Spleen (tissue), 7 donors: ENCODE measurements around the gene CEP95.

ENCODE experiments used
- POLR2AphosphoS5 ChIP-seq, 3 donors: sonication (generic); formaldehyde crosslinking; IDR thresholded peaks; one replicate each; pipeline ENCODE4 v1.5.1; 2017; ENCODE audit warnings: antibody characterized with exemption in 3 of 3
- TF ChIP-seq, protein P1 (sequence below), 11 experiments: fragments of 200-600 bp in 7 of 11; fragments of 450-650 bp in 4 of 11; sonication (generic) in 4 of 11; IDR thresholded peaks in 8 of 11; conservative IDR thresholded peaks in 3 of 11; 1 replicate in 7 of 11; 2 replicates in 4 of 11; pipeline versions ENCODE4 v1.4.0 to v1.8.0; 2016 to 2021; ENCODE audit warnings: antibody characterized with exemption in 11 of 11, inconsistent platforms in 4 of 11, mild to moderate bottlenecking in 1 of 11
- donor health status: DM: no; HTN: no; CAD: no; lungs with moderate emphysema.
- donor health status: DM: no; HTN: no; CAD: no.
- donor health status: DM: no; HTN: no; CAD: no.

DNA sequence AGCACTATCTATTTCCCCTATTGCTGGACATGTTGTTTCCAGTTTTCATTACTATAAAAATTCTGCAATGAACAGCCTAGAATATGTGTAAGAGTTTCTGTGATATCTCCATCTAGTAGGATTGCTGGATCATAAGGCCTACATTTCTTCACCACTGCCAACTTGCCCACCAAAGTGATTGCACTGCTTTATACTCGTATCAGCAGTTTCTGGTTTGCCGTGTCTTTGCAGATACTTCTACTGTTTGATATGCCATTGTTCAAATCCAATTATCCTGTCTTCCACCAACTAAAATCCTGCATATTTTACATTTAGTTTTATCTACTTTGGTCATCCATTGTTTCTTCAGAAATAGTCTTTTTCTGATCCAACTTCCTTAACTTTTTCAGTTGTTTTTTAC, 21.1 kb downstream of the CEP95 start:
- TF ChIP-seq, protein P1, sequence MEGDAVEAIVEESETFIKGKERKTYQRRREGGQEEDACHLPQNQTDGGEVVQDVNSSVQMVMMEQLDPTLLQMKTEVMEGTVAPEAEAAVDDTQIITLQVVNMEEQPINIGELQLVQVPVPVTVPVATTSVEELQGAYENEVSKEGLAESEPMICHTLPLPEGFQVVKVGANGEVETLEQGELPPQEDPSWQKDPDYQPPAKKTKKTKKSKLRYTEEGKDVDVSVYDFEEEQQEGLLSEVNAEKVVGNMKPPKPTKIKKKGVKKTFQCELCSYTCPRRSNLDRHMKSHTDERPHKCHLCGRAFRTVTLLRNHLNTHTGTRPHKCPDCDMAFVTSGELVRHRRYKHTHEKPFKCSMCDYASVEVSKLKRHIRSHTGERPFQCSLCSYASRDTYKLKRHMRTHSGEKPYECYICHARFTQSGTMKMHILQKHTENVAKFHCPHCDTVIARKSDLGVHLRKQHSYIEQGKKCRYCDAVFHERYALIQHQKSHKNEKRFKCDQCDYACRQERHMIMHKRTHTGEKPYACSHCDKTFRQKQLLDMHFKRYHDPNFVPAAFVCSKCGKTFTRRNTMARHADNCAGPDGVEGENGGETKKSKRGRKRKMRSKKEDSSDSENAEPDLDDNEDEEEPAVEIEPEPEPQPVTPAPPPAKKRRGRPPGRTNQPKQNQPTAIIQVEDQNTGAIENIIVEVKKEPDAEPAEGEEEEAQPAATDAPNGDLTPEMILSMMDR (IDR thresholded peaks at IDR 0.05 in 8 of 11, conservative IDR thresholded peaks at IDR 0.05 in 3 of 11) = no peak
- no peak for TF ChIP-seq POLR2AphosphoS5 (IDR thresholded peaks at IDR 0.05)
